Measurements from ENCODE around the gene ACSL1.
"Not testable (repeated sequence)": the region's sequence is repeated elsewhere in the genome, so short reads cannot be mapped to it uniquely, and the experiment has no call there.

The ACSL1 gene

GRCh38 chr4:184750926-184751584 lies 74.7 kb downstream of the ACSL1 start:
- no peak for DNase-seq

GRCh38 chr4:184748251-184748652 lies 77.5 kb downstream of the ACSL1 start:
- no peak for DNase-seq

GRCh38 chr4:184747034-184747830 lies 78.5 kb downstream of the ACSL1 start:
- no peak for DNase-seq

GRCh38 chr4:184745831-184746795 lies 79.7 kb downstream of the ACSL1 start:
- DNase-seq: peak; percentile 66

GRCh38 chr4:184744236-184744635 lies 81.5 kb downstream of the ACSL1 start:
- DNase-seq: no peak

GRCh38 chr4:184743650-184744049 lies 82.1 kb downstream of the ACSL1 start:
- no peak for DNase-seq

GRCh38 chr4:184741651-184742050 lies 84.1 kb downstream of the ACSL1 start:
- DNase-seq: not testable (repeated sequence)

- no peak for DNase-seq
These were observed 84.8 kb downstream of the ACSL1 start for GRCh38 chr4:184740980-184741391.

- DNase-seq: not testable (repeated sequence)
These were observed 86.2 kb downstream of the ACSL1 start for GRCh38 chr4:184739575-184739974.

- no peak for DNase-seq
These were observed 91.0 kb downstream of the ACSL1 start for GRCh38 chr4:184734758-184735157.

GRCh38 chr4:184733654-184734524 lies 91.9 kb downstream of the ACSL1 start, which contains the start of gene CENPU:
Gene CENPU (minus strand): TSS chr4:184734096. CDS start chr4:184734062, 34 bp downstream.
- peak; percentile 95 for DNase-seq

GRCh38 chr4:184732126-184732525 lies 93.6 kb downstream of the ACSL1 start:
- DNase-seq: no peak

- no peak for DNase-seq
These were observed 94.7 kb downstream of the ACSL1 start for GRCh38 chr4:184731056-184731455.

GRCh38 chr4:184729946-184730345 lies 95.8 kb downstream of the ACSL1 start:
- no peak for DNase-seq

- no peak for DNase-seq
These were observed 96.9 kb downstream of the ACSL1 start for GRCh38 chr4:184728858-184729257.

GRCh38 chr4:184727430-184727829 lies 98.3 kb downstream of the ACSL1 start:
- no peak for DNase-seq

GRCh38 chr4:184722798-184723197 lies 103.0 kb downstream of the ACSL1 start:
- DNase-seq: no peak

- no peak for DNase-seq
These were observed 104.5 kb downstream of the ACSL1 start for GRCh38 chr4:184721254-184721653.

GRCh38 chr4:184719407-184719806 lies 106.4 kb downstream of the ACSL1 start:
- DNase-seq: no peak

GRCh38 chr4:184715526-184715925 lies 110.2 kb downstream of the ACSL1 start:
- DNase-seq: no peak

- DNase-seq: no peak
These were observed 111.9 kb downstream of the ACSL1 start for GRCh38 chr4:184713887-184714286.

GRCh38 chr4:184712322-184712721 lies 113.4 kb downstream of the ACSL1 start:
- DNase-seq: no peak
